H1 (cell line): ENCODE measurements around the gene HECTD3. TPM values are rescaled to one million over a fixed set of nuclear protein-coding genes. Genes with fewer than 3 reads are reported as not detected.
A peak's percentile ranks its signal among the peaks of the same experiment; 100 is the strongest.

Experiments used
- CTCF ChIA-PET: fragments of 300-600 bp; sonication (Branson Sonifier 250); formaldehyde crosslinking; loops from one replicate; lab custom pipeline; 2021; ENCODE audit not compliant: partially characterized antibody; lab: Charles Lee
- POLR2A ChIA-PET: fragments of 300-600 bp; sonication (Branson Sonifier 250); formaldehyde crosslinking; loops from one replicate; lab custom pipeline; 2021; ENCODE audit warnings: inconsistent platforms; ENCODE audit not compliant: partially characterized antibody; lab: Charles Lee
- DNase-seq, 2 experiments: peaks; one replicate each; pipeline versions ENCODE4 v3.0.0 to v3.0.0-alpha.2; 2010 to 2022; ENCODE audit warnings: low spot score in 2 of 2, low read depth in 1 of 2, mixed read lengths in 1 of 2
- FAIRE-seq: peaks from 2 replicates; lab custom pipeline; 2011; peaks lifted over from hg19 to GRCh38; lab: Jason Lieb, UNC
- H2AFZ ChIP-seq: 2 replicates; pipeline ENCODE4 v1.8.1; 2012; ENCODE audit warnings: low read length, inconsistent platforms
- H2AK5ac ChIP-seq: 2 replicates; pipeline ENCODE4 v1.6.1; 2013; ENCODE audit warnings: low read depth, low read length
- H2BK120ac ChIP-seq: replicated peaks from 2 replicates; pipeline ENCODE3; 2013; ENCODE audit warnings: low read depth, low read length, inconsistent platforms
- H2BK12ac ChIP-seq: 2 replicates; pipeline ENCODE4 v1.6.1; 2013; ENCODE audit warnings: low read depth, low read length
- H2BK15ac ChIP-seq: 2 replicates; pipeline ENCODE4 v1.6.1; 2013; ENCODE audit warnings: low read length
- H2BK20ac ChIP-seq: 2 replicates; pipeline ENCODE4 v1.6.1; 2013; ENCODE audit warnings: low read length
- H2BK5ac ChIP-seq: 2 replicates; pipeline ENCODE4 v1.6.1; 2013; ENCODE audit warnings: low read depth, low read length
- H3K14ac ChIP-seq: 2 replicates; pipeline ENCODE4 v1.6.1; 2013; ENCODE audit warnings: inconsistent platforms; ENCODE audit not compliant: insufficient read length
- H3K18ac ChIP-seq: 2 replicates; pipeline ENCODE4 v1.6.1; 2013; ENCODE audit warnings: low read length; ENCODE audit errors: extremely low read depth
- H3K23ac ChIP-seq: 2 replicates; pipeline ENCODE4 v1.6.1; 2013; ENCODE audit warnings: inconsistent platforms; ENCODE audit not compliant: insufficient read length
- H3K23me2 ChIP-seq: 2 replicates; pipeline ENCODE4 v1.6.1; 2013; ENCODE audit warnings: low read depth, low read length
- H3K27ac ChIP-seq: 2 replicates; pipeline ENCODE4 v1.6.1; 2011; ENCODE audit warnings: low read depth, low read length, inconsistent platforms
- H3K27me3 ChIP-seq, 4 experiments: replicated peaks in 1 of 4; 1 replicate in 1 of 4; 2 replicates in 3 of 4; pipeline versions ENCODE4 v1.6.1 to v1.8.1; 2011 to 2013; ENCODE audit warnings: low read length in 3 of 4, mild to moderate bottlenecking in 3 of 4, inconsistent platforms in 2 of 4, mixed read lengths in 2 of 4, moderate library complexity in 1 of 4; ENCODE audit not compliant: control insufficient read depth in 3 of 4, insufficient read depth in 3 of 4; ENCODE audit errors: extremely low read depth in 1 of 4
- H3K36me3 ChIP-seq, 4 experiments: 2 replicates each; pipeline versions ENCODE4 v1.6.1 to v1.8.1; 2011 to 2013; ENCODE audit warnings: mild to moderate bottlenecking in 4 of 4, low read length in 3 of 4, moderate library complexity in 2 of 4, control low read depth in 1 of 4, inconsistent platforms in 1 of 4; ENCODE audit not compliant: insufficient read depth in 4 of 4, control insufficient read depth in 2 of 4
- H3K4ac ChIP-seq: replicated peaks from 2 replicates; pipeline ENCODE3; 2013; ENCODE audit warnings: low read length, low read depth, mixed read lengths, inconsistent platforms; ENCODE audit not compliant: insufficient read length
- H3K4me1 ChIP-seq, 4 experiments: replicated peaks in 1 of 4; 1 replicate in 1 of 4; 2 replicates in 3 of 4; pipeline versions ENCODE4 v1.6.1 to v1.8.1; 2011 to 2013; ENCODE audit warnings: low read length in 3 of 4, inconsistent platforms in 2 of 4, mixed read lengths in 1 of 4; ENCODE audit not compliant: insufficient read depth in 4 of 4, control insufficient read depth in 3 of 4
- H3K4me2 ChIP-seq, 2 experiments: 2 replicates each; pipeline versions ENCODE4 v1.6.1 to v1.8.1; 2011 to 2013; ENCODE audit warnings: low read depth in 2 of 2, low read length in 2 of 2, control low read depth in 1 of 2, inconsistent platforms in 1 of 2, mild to moderate bottlenecking in 1 of 2; ENCODE audit not compliant: insufficient read depth in 1 of 2
- H3K4me3 ChIP-seq, 4 experiments: fragments of 200-600, 300-600 bp in 1 of 4; sonication (generic), shearing (Covaris generic), sonication (Bioruptor Twin) in 1 of 4; 2 replicates each; pipeline versions ENCODE4 v1.5.1 to v1.8.1; 2011 to 2016; ENCODE audit warnings: low read length in 4 of 4, low read depth in 3 of 4, control low read depth in 2 of 4, inconsistent platforms in 2 of 4, mild to moderate bottlenecking in 2 of 4, mixed read lengths in 1 of 4, moderate library complexity in 1 of 4; ENCODE audit not compliant: insufficient read depth in 2 of 4; ENCODE audit errors: extremely low read depth in 1 of 4
- H3K56ac ChIP-seq: replicated peaks from 2 replicates; pipeline ENCODE3; 2013; ENCODE audit warnings: low read depth, mild to moderate bottlenecking, mixed read lengths, low read length, inconsistent platforms; ENCODE audit not compliant: insufficient read length
- H3K79me1 ChIP-seq: 2 replicates; pipeline ENCODE4 v1.6.1; 2013; ENCODE audit warnings: low read depth, low read length, control low read depth
- H3K79me2 ChIP-seq, 2 experiments: 2 replicates each; pipeline versions ENCODE4 v1.6.1 to v1.8.1; 2012 to 2013; ENCODE audit warnings: low read length in 2 of 2, mild to moderate bottlenecking in 2 of 2, inconsistent platforms in 1 of 2; ENCODE audit not compliant: insufficient read depth in 2 of 2, control insufficient read depth in 1 of 2
- H3K9ac ChIP-seq, 4 experiments: replicated peaks in 1 of 4; 1 replicate in 1 of 4; 2 replicates in 3 of 4; pipeline versions ENCODE4 v1.6.1 to v1.8.1; 2011 to 2013; ENCODE audit warnings: low read depth in 3 of 4, low read length in 3 of 4, control low read depth in 2 of 4, mild to moderate bottlenecking in 2 of 4, moderate library complexity in 2 of 4, inconsistent platforms in 1 of 4; ENCODE audit errors: extremely low read depth in 1 of 4
- H3K9me3 ChIP-seq, 2 experiments: 2 replicates each; pipeline versions ENCODE4 v1.6.1 to v1.8.1; 2012 to 2013; ENCODE audit warnings: mild to moderate bottlenecking in 2 of 2, moderate library complexity in 2 of 2, control low read depth in 1 of 2, inconsistent platforms in 1 of 2, low read depth in 1 of 2, low read length in 1 of 2, mixed read lengths in 1 of 2; ENCODE audit not compliant: insufficient read depth in 2 of 2
- H4K20me1 ChIP-seq, 2 experiments: replicated peaks in 1 of 2; 2 replicates each; pipeline versions ENCODE3 to v1.8.1; 2011 to 2013; ENCODE audit warnings: inconsistent platforms in 2 of 2, low read length in 2 of 2, mild to moderate bottlenecking in 1 of 2; ENCODE audit not compliant: insufficient read depth in 2 of 2, control insufficient read depth in 1 of 2
- H4K5ac ChIP-seq: 2 replicates; pipeline ENCODE4 v1.6.1; 2013; ENCODE audit warnings: low read length, low read depth, mixed read lengths, inconsistent platforms; ENCODE audit not compliant: insufficient read length
- H4K8ac ChIP-seq: 2 replicates; pipeline ENCODE4 v1.8.0; 2013; ENCODE audit warnings: mild to moderate bottlenecking, moderate library complexity, low read length, inconsistent platforms; ENCODE audit not compliant: insufficient read depth; ENCODE audit errors: extremely low read depth
- H4K91ac ChIP-seq: replicated peaks from 2 replicates; pipeline ENCODE3; 2013; ENCODE audit warnings: low read length, mixed read lengths, inconsistent platforms; ENCODE audit not compliant: insufficient read length
- CHD2 ChIP-seq: IDR thresholded peaks from 2 replicates; pipeline ENCODE4 v1.6.1; 2012; ENCODE audit warnings: low read length, improper control_type of control experiment
- E2F6 ChIP-seq: IDR thresholded peaks from 2 replicates; pipeline ENCODE4 v1.6.1; 2012; ENCODE audit warnings: inconsistent platforms
- EZH2 ChIP-seq: fragments of 200-600 bp; sonication (generic); IDR thresholded peaks from 2 replicates; pipeline ENCODE4 v1.7.1; 2012; ENCODE audit warnings: low read depth, mild to moderate bottlenecking, moderate library complexity, low read length, inconsistent platforms; ENCODE audit not compliant: severe bottlenecking
- GTF2F1 ChIP-seq: IDR thresholded peaks from 2 replicates; pipeline ENCODE4 v1.6.1; 2012; ENCODE audit warnings: low read depth, low read length, improper control_type of control experiment, borderline replicate concordance
- MAX ChIP-seq: IDR thresholded peaks from 2 replicates; pipeline ENCODE4 v1.6.1; 2012; ENCODE audit warnings: inconsistent platforms
- SAP30 ChIP-seq: fragments of 300-600 bp; sonication (generic); IDR thresholded peaks from 2 replicates; pipeline ENCODE4 v1.7.1; 2012; ENCODE audit warnings: low read length, moderate library complexity, mild to moderate bottlenecking, inconsistent platforms; ENCODE audit not compliant: insufficient read depth, insufficient replicate concordance
- SIN3A ChIP-seq, 2 experiments: IDR thresholded peaks in 1 of 2; conservative IDR thresholded peaks in 1 of 2; 2 replicates each; pipeline ENCODE4 v1.6.1; 2011 to 2012; ENCODE audit warnings: low read length in 2 of 2, improper control_type of control experiment in 1 of 2, low read depth in 1 of 2, mild to moderate bottlenecking in 1 of 2
- SP1 ChIP-seq: IDR thresholded peaks from 2 replicates; pipeline ENCODE4 v1.6.1; 2011; ENCODE audit warnings: low read depth, low read length
- SP4 ChIP-seq: IDR thresholded peaks from 2 replicates; pipeline ENCODE4 v1.6.1; 2012; ENCODE audit warnings: low read length, inconsistent platforms
- TAF1 ChIP-seq: IDR thresholded peaks from 2 replicates; pipeline ENCODE4 v1.6.1; 2011; ENCODE audit warnings: mild to moderate bottlenecking, low read depth, low read length
- TEAD4 ChIP-seq: IDR thresholded peaks from 2 replicates; pipeline ENCODE4 v1.6.1; 2012; ENCODE audit warnings: low read depth, low read length, inconsistent platforms, mixed read lengths
- WGBS, 2 experiments: shearing (Covaris generic) in 1 of 2; methylation state at CpG; one replicate each; pipeline versions ENCODE4 v1.1.6 to v1.1.7; 2013 to 2015; ENCODE audit warnings: low lambda C conversion rate in 2 of 2, mixed read lengths in 2 of 2, inconsistent platforms in 1 of 2, low coverage in 1 of 2, missing lambda C conversion rate in 1 of 2; ENCODE audit not compliant: insufficient replicate concordance in 2 of 2, insufficient coverage in 1 of 2, insufficient read length in 1 of 2; ENCODE audit errors: extremely low coverage in 1 of 2, missing lambda C conversion rate in 1 of 2; 5-methylcytosine and 5-hydroxymethylcytosine counted together
- polyA plus RNA-seq, 7 experiments: library from polyadenylated mRNA; depleted of rRNA in 3 of 7; stranded (reverse) in 5 of 7; unstranded in 2 of 7; fragments of >200 nt in 5 of 7; fragments of 200-250 nt in 2 of 7; gene quantifications; 1 replicate in 5 of 7; 2 replicates in 1 of 7; 4 replicates in 1 of 7; pipeline versions ENCODE4 v1.2.1 to v1.2.3, GENCODE V29; 2011 to 2013; ENCODE audit warnings: missing spikeins in 2 of 7, mixed read lengths in 2 of 7
- total RNA-seq: library from RNA; stranded (reverse); fragmentation: NEBNext Ultra II Directional; extraction: Animal tissue kit (Norgen Biotek cat#: 25700); gene quantifications from 2 replicates; pipeline ENCODE4 v1.2.1, GENCODE V29; 2021

Gene HECTD3
- total and polyA plus RNA-seq, 2 of the 8 experiments (the other 6 are each of a cell fraction or from before 2014, with no cell fraction given): 32.9 to 52.7 TPM

GRCh38 chr1:45012639-45013278, 1.6 kb upstream of the HECTD3 start:
- no peak overlapping the region for H3K14ac ChIP-seq
- peak overlapping the region; percentile 58 to 89 (median 68) for H3K4me3 ChIP-seq
- H3K79me1 ChIP-seq: no peaks in the 10 kb centered on the region
- H3K4me2 ChIP-seq: peak overlapping the region; percentile 79 to 83
- ChIA-PET POLR2A (interaction anchor here (0.5 to 3.8 kb wide), 28 partner anchors 10 to 542 kb away, joined by 3 to 31 read pairs (median 4); partner anchors contain the start of genes CCDC163, EIF2B3, HPDL and MMACHC), CTCF (interaction anchor here (0.6 to 15.4 kb wide), 14 partner anchors 18 to 480 kb away, joined by 3 to 424 read pairs (median 9); partner anchors contain the start of gene TESK2)
- H4K91ac ChIP-seq: no peak overlapping the region
- peaks cover 5 to 10% (median 6%) of the 10 kb centered on the region in 4 experiments; a peak in 6 of 7 replicates for H3K4me1 ChIP-seq
- H3K9ac ChIP-seq: peak overlapping the region; percentile 0 to 51 (median 45); a peak in 5 of 7 replicates
- no peak overlapping the region for H3K4ac ChIP-seq
- FAIRE-seq (no peak), DNase-seq (peak in 1 of 2 experiments; percentile 58)
- WGBS, 2 experiments: 17% methylated on average over 19 of the region's 21 CpGs; no CpG with 5 or more reads in 1 of the 2 experiments
- H3K27me3 ChIP-seq: no peaks in the 10 kb centered on the region
- H3K79me2 ChIP-seq: no peaks in the 10 kb centered on the region; a peak in 1 of 4 replicates
- peak overlapping the region; percentile 0 for H4K8ac ChIP-seq
- H2AK5ac ChIP-seq: no peak overlapping the region
- no peak overlapping the region for H2BK15ac ChIP-seq
- no peak overlapping the region for H3K56ac ChIP-seq
- no peak for TF ChIP-seq SP4
- no peak for TF ChIP-seq TAF1
- TF ChIP-seq SP1: no peak
- TF ChIP-seq E2F6: peak; percentile 56; the same call in 1 of the 2 replicates
- peak; percentile 51 for TF ChIP-seq MAX
- TF ChIP-seq EZH2: no peak
- peak; percentile 45 to 52; a peak in 1 of 4 replicates for TF ChIP-seq SIN3A (conservative IDR thresholded peaks at IDR 0.05 in 1 of 2, IDR thresholded peaks at IDR 0.05 in 1 of 2; ENCODE audit: low read depth in 1 of 2, low read length in 2 of 2)
- peak; percentile 26 for TF ChIP-seq SAP30
- TF ChIP-seq TEAD4: peak; percentile 52; the same call in 1 of the 2 replicates
- TF ChIP-seq GTF2F1: no peak
- no peak for TF ChIP-seq CHD2
- H2AFZ ChIP-seq: peak overlapping the region; percentile 60
- peaks cover 10% of the 10 kb centered on the region for H3K23me2 ChIP-seq
- H3K36me3 ChIP-seq: peaks cover 0 to 11% (median 3%) of the 10 kb centered on the region in 4 experiments; a peak in 3 of 8 replicates
- no peak overlapping the region for H2BK120ac ChIP-seq
- no peak overlapping the region; the same call in 1 of the 2 replicates for H2BK12ac ChIP-seq
- H3K27ac ChIP-seq: no peak overlapping the region
- no peak overlapping the region for H3K23ac ChIP-seq
- peaks cover 0 to 7% of the 10 kb centered on the region in 2 experiments for H4K20me1 ChIP-seq
- no peak overlapping the region for H4K5ac ChIP-seq
- H2BK20ac ChIP-seq: no peak overlapping the region
- no peaks in the 10 kb centered on the region for H3K9me3 ChIP-seq
- H3K18ac ChIP-seq: no peak overlapping the region
- H2BK5ac ChIP-seq: no peak overlapping the region
